ENCODE results near the gene ALK.
"Not testable (repeated sequence)": the region's sequence is repeated elsewhere in the genome, so short reads cannot be mapped to it uniquely, and the experiment has no call there.

The ALK gene

GRCh38 chr2:29246383-29247300 is 674.7 kb downstream of the ALK start:
- Histone ChIP-seq H3K27me3 (ENCODE audit: insufficient read depth, low read length) (no peaks in the 10 kb centered on the region), H3K4me1 (ENCODE audit: insufficient read depth, low read length, severe bottlenecking) (no peaks in the 10 kb centered on the region), H3K36me3 (ENCODE audit: insufficient read depth, low read length) (no peaks in the 10 kb centered on the region), H3K9me2 (ENCODE audit: low read depth, low read length) (no peaks in the 10 kb centered on the region), H3K4me3 (ENCODE audit: low read depth, low read length, poor library complexity, severe bottlenecking) (no peak overlapping the region), H3K79me2 (ENCODE audit: insufficient read depth, low read length) (no peaks in the 10 kb centered on the region), H4K20me1 (ENCODE audit: insufficient read depth, low read length) (no peaks in the 10 kb centered on the region), H3F3A (ENCODE audit: insufficient read depth, low read length) (no peaks in the 10 kb centered on the region), H3K9me3 (ENCODE audit: low read length) (no peaks in the 10 kb centered on the region), H3K4me2 (ENCODE audit: low read length) (no peak overlapping the region), H2AFZ (ENCODE audit: low read length) (no peak overlapping the region), H3K9ac (ENCODE audit: low read length) (no peak overlapping the region), H3K27ac (ENCODE audit: low read depth, low read length, poor library complexity, severe bottlenecking) (no peak overlapping the region)
- TF ChIP-seq EZH2 (IDR thresholded peaks at IDR 0.05; ENCODE audit: borderline replicate concordance, low read length) (no peak), CTCF (IDR thresholded peaks at IDR 0.05; ENCODE audit: low read length) (no peak)

GRCh38 chr2:29245742-29246382 is 675.5 kb downstream of the ALK start:
- Histone ChIP-seq H4K20me1 (ENCODE audit: insufficient read depth, low read length) (no peaks in the 10 kb centered on the region), H3K36me3 (ENCODE audit: insufficient read depth, low read length) (no peaks in the 10 kb centered on the region), H3F3A (ENCODE audit: insufficient read depth, low read length) (no peaks in the 10 kb centered on the region), H2AFZ (ENCODE audit: low read length) (no peak overlapping the region), H3K4me2 (ENCODE audit: low read length) (no peak overlapping the region), H3K4me3 (ENCODE audit: low read depth, low read length, poor library complexity, severe bottlenecking) (no peak overlapping the region), H3K9ac (ENCODE audit: low read length) (no peak overlapping the region), H3K27me3 (ENCODE audit: insufficient read depth, low read length) (no peaks in the 10 kb centered on the region), H3K79me2 (ENCODE audit: insufficient read depth, low read length) (no peaks in the 10 kb centered on the region), H3K9me3 (ENCODE audit: low read length) (no peaks in the 10 kb centered on the region), H3K9me2 (ENCODE audit: low read depth, low read length) (no peaks in the 10 kb centered on the region), H3K4me1 (ENCODE audit: insufficient read depth, low read length, severe bottlenecking) (no peaks in the 10 kb centered on the region), H3K27ac (ENCODE audit: low read depth, low read length, poor library complexity, severe bottlenecking) (no peak overlapping the region)
- TF ChIP-seq CTCF (IDR thresholded peaks at IDR 0.05; ENCODE audit: low read length) (no peak), EZH2 (IDR thresholded peaks at IDR 0.05; ENCODE audit: borderline replicate concordance, low read length) (no peak)

- not testable (repeated sequence) for H3F3A ChIP-seq (ENCODE audit: insufficient read depth, low read length); H3K27ac ChIP-seq (ENCODE audit: low read depth, low read length, poor library complexity, severe bottlenecking); H3K9me2 ChIP-seq (ENCODE audit: low read depth, low read length); H3K4me3 ChIP-seq (ENCODE audit: low read depth, low read length, poor library complexity, severe bottlenecking); H3K9me3 ChIP-seq (ENCODE audit: low read length); H2AFZ ChIP-seq (ENCODE audit: low read length); H4K20me1 ChIP-seq (ENCODE audit: insufficient read depth, low read length); H3K27me3 ChIP-seq (ENCODE audit: insufficient read depth, low read length); H3K4me2 ChIP-seq (ENCODE audit: low read length); H3K36me3 ChIP-seq (ENCODE audit: insufficient read depth, low read length); H3K79me2 ChIP-seq (ENCODE audit: insufficient read depth, low read length); H3K4me1 ChIP-seq (ENCODE audit: insufficient read depth, low read length, severe bottlenecking); H3K9ac ChIP-seq (ENCODE audit: low read length)
Measured at GRCh38 chr2:29245035-29245741, 676.2 kb downstream of the ALK start.
